ENCODE data around the gene BAZ1A. TPM values are rescaled to one million over a fixed set of nuclear protein-coding genes. Genes with fewer than 3 reads are reported as not detected.

BAZ1A gene
- total RNA-seq, 1 donor from 2014 or later: 38.5 TPM

DNA sequence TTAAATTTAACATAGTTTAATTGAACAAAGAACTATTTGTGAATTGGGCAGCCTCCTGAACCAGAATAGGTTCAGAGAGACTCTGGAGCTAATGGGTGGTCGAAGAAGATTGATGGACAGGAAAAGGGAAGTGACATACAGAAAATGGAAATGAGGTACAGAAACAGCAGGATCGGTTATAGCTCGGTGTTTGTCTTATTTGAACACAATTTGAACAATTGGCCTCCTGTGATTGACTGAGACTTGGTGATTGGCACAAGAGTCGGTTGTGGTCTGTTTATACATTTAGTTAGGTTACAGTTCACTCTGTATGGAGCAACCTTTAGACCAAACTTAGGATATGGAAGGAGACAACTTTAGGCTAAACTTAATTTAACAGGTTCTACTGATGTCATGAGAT, 142.4 kb downstream of the BAZ1A start:
- no peaks in the 10 kb centered on the region for H3K36me3 ChIP-seq
- H3K27ac ChIP-seq: no peak overlapping the region
- H3K27me3 ChIP-seq: no peaks in the 10 kb centered on the region
- TF ChIP-seq, protein P1, sequence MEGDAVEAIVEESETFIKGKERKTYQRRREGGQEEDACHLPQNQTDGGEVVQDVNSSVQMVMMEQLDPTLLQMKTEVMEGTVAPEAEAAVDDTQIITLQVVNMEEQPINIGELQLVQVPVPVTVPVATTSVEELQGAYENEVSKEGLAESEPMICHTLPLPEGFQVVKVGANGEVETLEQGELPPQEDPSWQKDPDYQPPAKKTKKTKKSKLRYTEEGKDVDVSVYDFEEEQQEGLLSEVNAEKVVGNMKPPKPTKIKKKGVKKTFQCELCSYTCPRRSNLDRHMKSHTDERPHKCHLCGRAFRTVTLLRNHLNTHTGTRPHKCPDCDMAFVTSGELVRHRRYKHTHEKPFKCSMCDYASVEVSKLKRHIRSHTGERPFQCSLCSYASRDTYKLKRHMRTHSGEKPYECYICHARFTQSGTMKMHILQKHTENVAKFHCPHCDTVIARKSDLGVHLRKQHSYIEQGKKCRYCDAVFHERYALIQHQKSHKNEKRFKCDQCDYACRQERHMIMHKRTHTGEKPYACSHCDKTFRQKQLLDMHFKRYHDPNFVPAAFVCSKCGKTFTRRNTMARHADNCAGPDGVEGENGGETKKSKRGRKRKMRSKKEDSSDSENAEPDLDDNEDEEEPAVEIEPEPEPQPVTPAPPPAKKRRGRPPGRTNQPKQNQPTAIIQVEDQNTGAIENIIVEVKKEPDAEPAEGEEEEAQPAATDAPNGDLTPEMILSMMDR (IDR thresholded peaks at IDR 0.05): no peak
- TF ChIP-seq POLR2AphosphoS5 (IDR thresholded peaks at IDR 0.05; ENCODE audit: insufficient read depth in 1 of 2, low read depth in 1 of 2) (no peak), POLR2A (IDR thresholded peaks at IDR 0.05) (no peak)
- DNase-seq (ENCODE audit: extremely low spot score in 2 of 2): no peak
- H3K4me3 ChIP-seq: no peak overlapping the region
- no peaks in the 10 kb centered on the region for H3K4me1 ChIP-seq
- intact Hi-C loops (cut with DNase I): no loop called here
- no peaks in the 10 kb centered on the region for H3K9me3 ChIP-seq

GRCh38 chr14:34723867-34724266, 151.3 kb downstream of the BAZ1A start:
- H3K27ac ChIP-seq: no peak overlapping the region
- TF ChIP-seq POLR2A (IDR thresholded peaks at IDR 0.05): no peak
- no peak for TF ChIP-seq POLR2AphosphoS5 (IDR thresholded peaks at IDR 0.05; ENCODE audit: insufficient read depth in 1 of 2, low read depth in 1 of 2)
- TF ChIP-seq, protein P1 (IDR thresholded peaks at IDR 0.05): no peak
- intact Hi-C loops (cut with DNase I): loop anchor here (5.0 kb wide), 1 partner anchor 47 kb away; no protein-coding TSS in a partner anchor

GRCh38 chr14:34722723-34723545, 152.2 kb downstream of the BAZ1A start:
- no peaks in the 10 kb centered on the region for H3K9me3 ChIP-seq
- TF ChIP-seq, protein P1 (IDR thresholded peaks at IDR 0.05): peak; percentile 66 to 87 (median 82)
- TF ChIP-seq POLR2A (IDR thresholded peaks at IDR 0.05): no peak
- TF ChIP-seq POLR2AphosphoS5 (IDR thresholded peaks at IDR 0.05; ENCODE audit: insufficient read depth in 1 of 2, low read depth in 1 of 2): peak in 1 of 2 donors; percentile 35
- H3K4me3 ChIP-seq: no peak overlapping the region
- no peaks in the 10 kb centered on the region for H3K36me3 ChIP-seq
- DNase-seq (ENCODE audit: extremely low spot score in 2 of 2): no peak
- intact Hi-C loops (cut with DNase I): loop anchor here (5.0 kb wide), 1 partner anchor 46 kb away; no protein-coding TSS in a partner anchor
- H3K27me3 ChIP-seq: no peaks in the 10 kb centered on the region
- H3K4me1 ChIP-seq: peaks cover 7% of the 10 kb centered on the region
- H3K27ac ChIP-seq: no peak overlapping the region

More at GRCh38 chr14:34723867-34724266, 151.3 kb downstream of the BAZ1A start:
- H3K9me3 ChIP-seq: no peaks in the 10 kb centered on the region
- no peaks in the 10 kb centered on the region for H3K27me3 ChIP-seq
- peaks cover 7% of the 10 kb centered on the region for H3K4me1 ChIP-seq
- no peak for DNase-seq (ENCODE audit: extremely low spot score in 2 of 2)
- no peak overlapping the region for H3K4me3 ChIP-seq
- no peaks in the 10 kb centered on the region for H3K36me3 ChIP-seq

GRCh38 chr14:34721129-34721528, 154.0 kb downstream of the BAZ1A start:
- intact Hi-C loops (cut with DNase I): loop anchor here (5.0 kb wide), 1 partner anchor 44 kb away; no protein-coding TSS in a partner anchor
- Histone ChIP-seq H3K36me3 (no peaks in the 10 kb centered on the region), H3K27me3 (no peaks in the 10 kb centered on the region), H3K9me3 (no peaks in the 10 kb centered on the region), H3K4me1 (peaks cover 7% of the 10 kb centered on the region), H3K4me3 (no peak overlapping the region), H3K27ac (no peak overlapping the region)
- DNase-seq (ENCODE audit: extremely low spot score in 2 of 2): no peak
- no peak for TF ChIP-seq POLR2AphosphoS5 (IDR thresholded peaks at IDR 0.05; ENCODE audit: insufficient read depth in 1 of 2, low read depth in 1 of 2)
- TF ChIP-seq, protein P1 (IDR thresholded peaks at IDR 0.05): no peak
- TF ChIP-seq POLR2A (IDR thresholded peaks at IDR 0.05): no peak

All from vagina (tissue), 2 donors.